Loucy (cell line): ENCODE results near the gene BRD2.

ENCODE experiments used
- CTCF ChIP-seq: fragments of 200-600 bp; sonication (generic); conservative IDR thresholded peaks from 2 replicates; pipeline ENCODE4 v1.5.1; 2014; ENCODE audit warnings: mild to moderate bottlenecking, antibody characterized with exemption, low read length
- EZH2phosphoT487 ChIP-seq: fragments of 200-600 bp; IDR thresholded peaks from 2 replicates; pipeline ENCODE4 v1.6.1; 2018; ENCODE audit warnings: antibody characterized with exemption, mild to moderate bottlenecking, moderate library complexity, borderline replicate concordance

GRCh38 chr6:33029328-33030184 is 61.2 kb downstream of the BRD2 start:
- TF ChIP-seq CTCF (no peak), EZH2phosphoT487 (no peak)
